ENCODE measurements around the gene SLC22A1.

SLC22A1 gene

GRCh38 chr6:160203522-160203921 lies 81.9 kb downstream of the SLC22A1 start:
- H3K4me3 ChIP-seq (replicated peaks; ENCODE audit: low read depth, low read length): no peak overlapping the region
- TF ChIP-seq CTCF (IDR thresholded peaks at IDR 0.05; ENCODE audit: low read length, missing control alignments): no peak
- DNase-seq (ENCODE audit: low read depth): no peak

GRCh38 chr6:160203953-160204352 lies 82.3 kb downstream of the SLC22A1 start:
- no peak for TF ChIP-seq CTCF (IDR thresholded peaks at IDR 0.05; ENCODE audit: low read length, missing control alignments)
- DNase-seq (ENCODE audit: low read depth): no peak
- no peak overlapping the region for H3K4me3 ChIP-seq (replicated peaks; ENCODE audit: low read depth, low read length)

- DNase-seq (ENCODE audit: low read depth): no peak
- no peak for TF ChIP-seq CTCF (IDR thresholded peaks at IDR 0.05; ENCODE audit: low read length, missing control alignments)
- no peak overlapping the region for H3K4me3 ChIP-seq (replicated peaks; ENCODE audit: low read depth, low read length)
Observed at GRCh38 chr6:160204710-160205109, 83.1 kb downstream of the SLC22A1 start.

GRCh38 chr6:160207618-160208017 lies 86.0 kb downstream of the SLC22A1 start:
- no peak for TF ChIP-seq CTCF (IDR thresholded peaks at IDR 0.05; ENCODE audit: low read length, missing control alignments)
- no peak for DNase-seq (ENCODE audit: low read depth)
- H3K4me3 ChIP-seq (replicated peaks; ENCODE audit: low read depth, low read length): no peak overlapping the region
